HG03103 (cell line): ENCODE data around the gene ADAM19.

Experiments
- ATAC-seq: cut with Tn5 transposase; IDR thresholded peaks from one replicate; pipeline ENCODE4 v1.9.1; 2021; ENCODE audit warnings: low read depth; ENCODE audit not compliant: unreplicated experiment

Gene ADAM19

DNA sequence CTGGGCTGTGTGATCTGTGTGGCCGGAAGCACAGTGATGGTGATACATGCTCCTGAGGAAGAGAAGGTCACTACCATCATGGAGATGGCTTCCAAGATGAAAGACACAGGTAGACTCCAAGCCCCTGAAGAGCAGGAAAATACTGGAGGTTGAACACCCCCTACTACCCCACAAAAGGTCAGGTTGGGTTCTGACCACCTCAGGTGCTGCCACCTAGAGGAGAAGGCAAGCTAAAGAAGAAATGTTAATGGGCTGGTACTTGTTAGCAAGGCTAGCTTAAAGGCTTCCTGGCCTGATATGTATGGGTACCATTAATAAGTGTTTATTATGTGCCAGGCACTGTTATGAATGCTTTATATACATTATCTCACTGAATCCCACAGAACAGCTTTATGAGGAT is 103.9 kb downstream of the ADAM19 start:
- ATAC-seq = no peak

DNA sequence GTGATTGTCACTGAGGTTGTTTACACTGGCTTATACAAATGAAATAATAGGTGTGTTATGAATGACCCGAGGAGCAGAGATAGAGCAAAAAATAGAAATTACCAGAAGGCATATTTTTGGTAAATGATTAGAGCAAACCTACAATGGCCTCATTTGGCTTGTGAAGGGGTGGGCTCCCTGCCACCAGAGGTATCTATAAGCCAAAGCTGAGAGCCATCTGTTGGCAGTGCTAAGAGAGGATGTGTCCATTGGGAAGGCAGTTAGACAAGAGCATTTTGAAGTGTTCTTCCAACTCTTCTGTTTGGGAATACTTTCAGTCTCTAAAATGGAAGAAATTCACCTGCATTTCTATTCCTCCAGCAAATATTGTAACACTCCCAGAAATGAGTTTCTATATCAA is 104.9 kb downstream of the ADAM19 start:
- no peak for ATAC-seq

DNA sequence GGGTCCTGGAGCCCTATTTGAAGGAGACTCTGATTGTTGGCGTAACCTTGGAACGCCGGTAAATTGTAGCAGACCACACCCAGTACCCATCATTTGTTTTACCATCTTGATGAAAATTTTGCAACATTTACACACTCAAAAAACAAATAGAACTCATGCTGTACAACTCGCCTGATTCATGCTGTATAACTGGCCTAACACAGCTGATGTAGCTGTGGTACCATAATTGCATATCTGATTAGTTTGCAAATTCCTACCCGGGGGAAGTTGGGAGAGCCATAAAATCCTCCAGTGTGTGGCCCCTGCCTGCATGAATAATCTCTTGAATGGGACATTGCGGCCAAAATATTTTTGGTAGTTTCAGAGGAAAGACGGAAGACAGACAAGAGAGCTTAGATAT is 105.9 kb downstream of the ADAM19 start:
- no peak for ATAC-seq

DNA sequence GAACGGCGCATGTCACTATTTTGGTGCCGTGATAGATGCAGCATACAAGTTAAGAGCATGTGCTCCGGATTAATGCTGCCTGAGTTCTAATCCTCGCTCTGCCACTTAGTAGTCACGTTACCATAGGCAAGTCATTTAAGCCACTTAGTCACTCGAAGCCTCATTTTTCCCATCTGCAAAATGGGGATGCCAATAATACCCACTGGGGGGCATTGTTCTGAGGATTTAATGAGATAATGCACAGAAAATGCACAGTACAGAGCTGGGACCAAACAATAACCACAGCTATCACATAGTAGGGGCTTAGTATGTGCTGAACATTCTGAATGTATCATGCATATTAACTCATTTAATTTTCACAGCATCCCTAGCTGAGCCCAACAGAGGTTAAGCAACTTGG is 106.5 kb downstream of the ADAM19 start:
- no peak for ATAC-seq

DNA sequence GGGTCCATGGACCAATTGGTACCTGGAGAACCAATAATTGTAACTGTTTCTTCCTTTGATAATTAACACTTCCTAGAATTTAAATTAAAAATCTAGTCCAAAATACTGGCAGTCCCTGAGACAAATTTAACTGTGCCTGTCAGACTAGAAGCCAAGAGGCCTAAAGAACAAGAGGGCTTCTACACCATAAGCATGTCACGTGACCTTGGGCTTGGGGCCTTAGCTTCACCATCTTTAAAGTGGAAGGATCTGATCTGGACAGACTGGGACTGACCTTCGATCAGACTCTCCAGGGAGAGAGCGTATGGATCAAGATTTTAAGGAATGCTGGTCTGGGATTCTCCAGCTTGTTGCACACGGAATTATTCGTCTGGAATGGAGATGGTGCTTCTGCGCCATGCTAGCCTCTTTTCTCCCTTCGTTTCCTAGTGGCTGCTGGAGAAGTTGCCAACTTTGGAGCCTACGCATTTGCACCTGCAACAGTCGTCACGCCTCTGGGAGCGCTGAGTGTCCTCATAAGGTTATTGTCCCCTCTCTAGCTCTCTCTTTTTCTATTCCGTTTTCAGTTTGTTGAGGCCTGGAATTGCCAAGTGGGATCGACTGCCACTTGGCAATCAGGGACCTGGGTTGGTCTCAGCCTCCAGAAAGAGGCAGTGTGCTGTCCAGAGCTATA is 107.1 kb downstream of the ADAM19 start:
- ATAC-seq = no peak

DNA sequence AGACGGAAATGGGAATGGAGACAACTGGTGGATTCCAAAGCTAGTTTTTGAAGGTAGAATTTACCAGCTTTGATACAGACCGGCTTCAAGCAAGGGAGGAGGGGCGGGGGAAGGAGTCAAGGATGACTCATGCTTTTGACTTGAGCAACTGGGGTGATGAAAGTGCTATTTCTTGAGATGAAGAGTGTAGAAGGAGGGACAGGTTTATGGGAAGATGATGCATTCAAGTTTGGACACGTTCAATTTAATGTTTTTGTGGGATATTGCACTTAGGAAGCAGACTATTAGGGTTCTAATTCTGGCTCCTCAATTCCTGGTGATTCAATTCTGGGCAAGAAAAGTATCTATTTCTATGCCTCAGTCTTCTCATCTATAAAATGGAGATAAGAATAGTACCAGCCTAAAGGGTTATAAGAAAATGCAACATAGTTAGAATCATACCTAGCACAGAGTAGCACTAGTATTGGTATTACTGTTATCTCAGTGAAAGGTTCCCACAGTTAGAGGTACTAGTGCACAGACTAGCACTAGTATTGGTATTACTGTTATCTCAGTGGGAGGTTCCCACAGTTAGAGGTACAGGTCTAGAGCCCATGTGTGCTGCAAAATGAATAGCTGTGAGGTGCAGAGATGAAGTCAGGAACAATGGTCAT is 110.9 kb downstream of the ADAM19 start:
- ATAC-seq = peak; percentile 85

DNA sequence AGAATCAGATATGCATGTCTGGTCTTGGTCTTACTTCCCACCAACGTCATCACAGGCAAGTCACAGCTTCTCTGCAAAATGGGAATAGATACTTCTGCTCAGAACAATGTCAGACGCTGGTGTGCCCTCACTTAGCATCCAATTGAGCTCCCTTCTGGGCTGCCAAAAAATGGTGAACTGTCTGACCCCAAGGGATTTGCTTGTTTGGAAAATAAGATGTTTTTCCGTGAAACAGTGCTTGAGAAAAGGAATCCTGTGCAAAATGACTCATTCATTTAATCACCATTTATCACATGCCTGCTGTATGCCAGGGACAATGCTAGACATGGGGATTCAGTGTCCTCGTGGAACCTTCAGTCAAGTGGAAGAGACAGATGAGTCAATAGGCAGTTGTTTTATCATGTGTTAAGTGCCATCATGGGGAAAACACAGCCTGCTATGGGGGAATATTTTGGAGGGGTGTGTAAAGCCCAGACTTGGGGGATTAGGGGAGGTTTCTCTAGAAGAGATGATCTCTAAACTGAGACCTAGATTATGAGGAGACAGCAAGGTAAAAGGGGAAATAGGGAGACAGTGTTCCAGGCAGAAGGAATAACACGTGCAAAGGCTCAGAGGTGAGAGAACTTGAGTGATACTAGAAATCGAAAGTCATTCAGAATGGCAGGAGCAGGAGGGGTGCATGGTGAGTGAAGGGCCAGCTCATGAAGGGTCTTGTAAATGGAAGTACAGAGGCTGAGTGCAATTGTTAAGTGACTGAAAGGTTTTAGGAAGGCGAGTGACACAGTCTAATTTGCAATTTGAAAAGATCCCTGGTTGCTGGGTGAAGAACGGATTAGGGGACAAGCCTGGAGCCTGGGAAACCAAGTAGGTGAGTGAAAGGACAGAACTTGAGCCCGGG is 111.7 kb downstream of the ADAM19 start:
- no peak for ATAC-seq

DNA sequence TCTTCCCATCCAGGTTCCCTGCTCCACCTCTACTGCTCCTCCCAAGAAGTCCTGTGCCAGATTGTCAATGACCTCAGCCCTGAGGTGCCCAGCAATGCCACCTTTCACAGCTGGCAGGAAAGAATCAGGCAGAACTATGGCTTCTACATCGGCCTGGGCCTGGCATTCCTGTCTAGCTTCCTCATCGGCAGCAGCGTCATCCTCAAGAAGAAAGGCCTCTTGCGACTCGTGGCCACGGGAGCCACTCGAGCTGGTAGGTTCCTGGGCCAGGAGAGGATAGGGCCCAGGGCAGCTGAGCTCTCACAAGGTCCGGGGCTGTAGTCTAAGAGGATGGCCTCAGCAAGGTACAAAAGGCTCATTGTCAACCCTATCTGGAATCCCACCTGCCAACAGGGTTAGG is 112.5 kb downstream of the ADAM19 start:
- no peak for ATAC-seq

DNA sequence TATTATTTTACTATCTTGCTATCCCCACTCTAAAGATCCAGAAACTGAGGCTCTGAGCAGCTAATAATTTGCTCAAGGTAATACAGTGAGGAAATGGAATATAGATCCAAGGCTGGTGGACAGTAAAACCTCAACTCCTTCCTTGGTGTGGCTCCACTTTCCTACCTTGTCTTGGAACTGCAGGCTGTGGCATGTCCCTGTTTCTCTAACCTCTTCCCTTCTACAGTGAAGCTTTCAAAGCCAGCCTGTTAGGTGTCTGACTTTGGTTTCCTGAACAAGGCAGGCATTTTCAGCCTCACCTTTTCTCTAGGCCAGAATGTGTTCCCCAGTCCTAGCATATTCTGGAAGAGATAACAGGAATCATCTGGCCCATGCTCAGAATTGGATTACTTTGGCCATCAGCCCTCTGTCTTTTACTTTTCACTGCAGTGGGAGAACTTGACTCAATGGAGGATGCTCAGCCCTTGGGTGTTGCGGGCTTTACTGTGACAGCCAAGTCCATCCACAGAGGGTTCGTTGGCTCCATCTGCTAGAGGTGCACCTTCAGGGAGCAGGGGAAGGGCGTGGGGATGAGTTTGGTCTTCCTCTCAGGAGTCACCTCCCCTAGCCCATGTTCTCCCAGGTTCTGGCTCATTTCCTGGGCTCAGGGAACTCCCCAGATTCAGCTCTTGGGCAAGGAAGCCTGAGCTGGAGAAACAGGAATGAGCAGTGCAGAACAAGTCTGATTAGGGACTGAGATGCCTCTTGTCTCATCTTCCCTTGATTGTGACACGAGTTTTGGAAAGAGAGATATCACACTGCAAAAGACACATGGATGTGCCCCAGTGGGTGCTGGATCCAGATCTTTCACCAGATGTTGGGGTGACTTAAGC is 114.4 kb downstream of the ADAM19 start:
- no peak for ATAC-seq

DNA sequence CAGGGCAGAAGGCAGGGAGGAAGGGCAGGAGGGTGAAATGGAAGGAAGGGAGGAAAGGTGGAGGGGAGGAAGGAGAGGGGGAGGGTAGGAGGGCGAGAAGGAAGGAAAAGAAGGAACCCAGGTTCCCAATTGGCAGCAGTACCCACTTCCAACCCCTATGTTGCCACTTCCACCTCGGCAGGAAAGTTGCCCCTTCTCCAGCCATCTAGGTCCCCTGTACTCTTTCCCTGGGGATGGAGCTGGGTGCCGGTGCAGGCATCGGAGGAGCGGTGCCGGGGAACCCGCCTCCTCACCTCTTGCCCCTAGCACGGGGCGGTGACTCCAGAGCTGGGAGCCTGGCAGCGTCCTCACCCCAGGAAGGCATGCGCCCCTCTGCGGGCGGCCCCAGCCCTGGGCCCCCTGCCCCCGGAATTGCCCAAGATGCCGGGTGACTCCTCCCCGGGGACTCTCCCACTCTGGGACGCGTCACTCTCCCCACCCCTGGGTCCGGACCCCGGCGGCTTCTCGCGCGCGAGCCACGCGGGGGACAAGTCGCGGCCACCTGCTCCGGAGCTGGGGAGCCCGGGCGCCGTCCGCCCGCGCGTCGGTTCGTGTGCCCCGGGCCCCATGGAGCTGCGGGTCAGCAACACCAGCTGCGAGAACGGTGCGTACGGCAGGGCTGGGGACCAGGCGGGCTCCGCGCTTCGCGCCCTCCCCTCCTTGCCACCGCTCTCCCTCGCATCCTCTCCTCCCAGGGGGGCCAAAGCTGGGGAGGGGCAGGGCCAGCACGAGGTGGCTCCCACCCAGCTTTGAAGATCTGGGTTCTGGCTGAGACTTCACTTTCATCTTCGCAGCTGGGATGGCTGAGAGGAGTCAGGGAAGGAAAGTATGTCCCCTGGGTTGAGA is 115.6 kb downstream of the ADAM19 start, which contains the start of gene NIPAL4:
NIPAL4 (plus strand) TSS at position 499 of the 885 bp plus-strand sequence; CDS start at position 607, 108 bp downstream.
- no peak for ATAC-seq

DNA sequence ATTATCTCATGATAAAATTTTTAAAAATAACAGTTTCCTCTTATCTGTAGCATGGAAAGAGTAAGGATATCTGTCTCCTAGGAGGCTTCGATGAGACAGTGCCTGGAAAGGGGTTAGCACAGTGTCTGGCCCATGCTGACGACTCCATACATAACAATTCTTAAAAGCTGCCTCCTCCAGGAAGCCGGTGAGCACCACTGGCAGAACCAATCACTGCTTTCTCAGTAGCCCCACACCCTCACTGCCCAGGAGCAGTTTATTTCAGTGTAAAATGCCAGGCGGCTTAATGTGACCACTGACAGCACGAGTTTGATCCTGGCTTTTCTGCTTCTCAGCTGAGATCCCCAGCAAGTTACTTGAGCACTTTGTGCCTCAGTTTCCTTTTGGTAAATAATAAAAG is 116.7 kb downstream of the ADAM19 start:
- no peak for ATAC-seq

DNA sequence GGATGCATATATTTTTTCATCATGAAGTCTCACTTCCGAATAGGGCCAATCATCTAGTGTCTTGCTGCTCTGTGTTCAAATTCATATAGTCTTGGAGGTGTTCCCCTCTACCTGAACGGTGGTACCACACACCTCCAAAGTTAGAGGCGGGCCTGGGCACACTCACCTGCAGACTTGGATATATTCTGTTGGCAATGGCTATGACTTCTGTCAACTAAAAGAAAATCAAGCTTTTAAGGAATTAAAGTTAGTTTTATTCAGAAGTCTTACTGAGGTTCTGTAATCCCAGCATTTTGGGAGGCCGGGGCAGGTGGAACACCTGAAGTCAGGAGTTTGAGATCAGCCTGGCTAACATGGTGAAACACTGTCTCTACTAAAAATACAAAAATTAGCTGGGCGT is 118.2 kb downstream of the ADAM19 start:
- ATAC-seq = no peak

DNA sequence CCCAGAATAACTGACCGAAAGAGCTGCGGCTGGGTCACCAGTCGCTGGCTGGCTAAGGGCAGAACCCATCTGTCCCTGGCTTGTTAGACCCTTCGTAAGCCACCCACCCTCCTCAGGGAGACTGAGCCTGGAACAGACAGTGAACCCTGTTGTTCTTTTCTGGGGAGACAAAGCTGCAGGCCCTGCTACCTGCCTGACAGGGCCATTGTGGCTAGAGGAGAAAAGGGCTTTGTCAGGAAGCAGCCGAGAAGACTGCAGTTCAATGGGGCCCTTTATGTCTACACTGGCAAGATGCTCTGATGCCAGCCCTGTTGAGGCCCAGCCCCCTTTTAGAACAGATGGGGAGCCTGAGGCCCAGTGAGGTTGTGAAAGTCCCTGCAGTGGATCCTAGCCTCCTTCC is 119.3 kb downstream of the ADAM19 start:
- no peak for ATAC-seq

DNA sequence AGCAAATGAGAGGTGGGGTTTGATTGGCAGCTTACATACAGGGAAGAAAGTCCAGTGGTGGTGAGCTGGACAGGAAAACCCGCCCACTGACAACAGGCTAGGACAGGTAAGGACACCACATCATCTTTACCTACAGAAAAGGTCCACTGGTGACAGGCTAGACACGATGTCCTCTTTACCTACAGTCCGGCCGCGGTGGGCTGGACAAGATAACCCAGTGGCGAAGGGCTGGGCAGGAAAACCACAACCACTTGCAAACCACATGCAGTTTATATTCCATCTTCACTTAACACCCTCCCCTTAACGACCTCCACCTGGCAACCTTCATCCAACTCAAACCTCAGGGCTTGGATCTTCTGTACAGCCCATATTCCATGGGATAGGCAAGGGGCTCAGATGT is 120.5 kb downstream of the ADAM19 start:
- no peak for ATAC-seq

DNA sequence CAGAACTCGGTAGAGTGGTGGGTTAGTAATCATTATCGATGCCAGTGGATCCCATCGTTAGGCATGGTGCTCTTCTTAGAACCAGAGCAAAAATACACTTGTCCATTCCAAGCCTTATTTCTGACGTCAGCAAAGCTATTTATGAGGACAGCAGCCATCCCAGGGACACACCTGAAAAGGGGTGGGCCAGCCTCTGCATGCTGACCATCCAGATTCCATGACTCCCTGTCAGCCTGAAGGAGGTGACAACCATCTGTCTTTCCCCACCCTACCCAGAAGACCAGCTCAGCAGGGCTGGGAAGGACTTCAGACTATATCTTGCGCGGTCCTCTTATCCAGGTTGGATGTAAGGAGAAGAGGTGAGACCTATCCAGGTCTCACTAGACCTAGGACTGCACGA is 121.3 kb downstream of the ADAM19 start:
- no peak for ATAC-seq

DNA sequence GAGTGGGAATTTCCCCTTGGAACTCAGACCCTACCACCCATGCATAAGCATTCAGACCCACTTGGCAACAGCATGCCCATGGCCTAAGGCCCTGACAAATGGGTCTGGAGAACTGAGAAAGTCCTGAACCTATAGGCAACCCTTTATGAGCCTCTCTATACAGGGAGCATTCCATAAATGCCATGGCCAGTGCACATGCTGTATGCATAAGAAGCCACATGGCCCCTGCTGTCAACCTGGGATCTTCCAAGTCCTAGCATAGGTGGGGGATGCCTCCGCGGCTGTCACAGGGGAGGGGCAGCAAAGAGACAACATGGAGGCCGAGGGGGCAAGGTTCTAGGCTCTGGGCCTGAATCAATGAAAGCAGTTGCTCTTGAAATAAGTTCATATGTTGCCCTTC is 123.8 kb downstream of the ADAM19 start:
- ATAC-seq = no peak

DNA sequence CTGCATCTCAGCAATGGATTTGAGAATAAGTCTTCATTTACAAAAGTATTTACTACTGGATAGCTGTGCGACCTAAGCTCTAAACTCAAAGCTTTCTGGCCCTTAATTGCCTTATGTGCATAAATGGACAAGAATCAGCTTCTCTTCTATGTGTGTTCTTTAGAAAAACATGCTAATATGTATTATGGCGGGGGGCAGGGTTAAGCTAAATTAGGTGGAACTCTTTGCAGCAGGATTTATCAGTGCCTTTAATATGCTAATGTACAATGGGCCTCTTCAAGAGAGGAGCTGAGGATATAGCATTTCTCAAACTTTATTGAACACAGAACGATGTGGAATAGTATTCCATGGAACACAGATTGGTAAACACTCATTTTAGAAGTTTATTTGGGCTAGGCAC is 125.6 kb downstream of the ADAM19 start:
- no peak for ATAC-seq

DNA sequence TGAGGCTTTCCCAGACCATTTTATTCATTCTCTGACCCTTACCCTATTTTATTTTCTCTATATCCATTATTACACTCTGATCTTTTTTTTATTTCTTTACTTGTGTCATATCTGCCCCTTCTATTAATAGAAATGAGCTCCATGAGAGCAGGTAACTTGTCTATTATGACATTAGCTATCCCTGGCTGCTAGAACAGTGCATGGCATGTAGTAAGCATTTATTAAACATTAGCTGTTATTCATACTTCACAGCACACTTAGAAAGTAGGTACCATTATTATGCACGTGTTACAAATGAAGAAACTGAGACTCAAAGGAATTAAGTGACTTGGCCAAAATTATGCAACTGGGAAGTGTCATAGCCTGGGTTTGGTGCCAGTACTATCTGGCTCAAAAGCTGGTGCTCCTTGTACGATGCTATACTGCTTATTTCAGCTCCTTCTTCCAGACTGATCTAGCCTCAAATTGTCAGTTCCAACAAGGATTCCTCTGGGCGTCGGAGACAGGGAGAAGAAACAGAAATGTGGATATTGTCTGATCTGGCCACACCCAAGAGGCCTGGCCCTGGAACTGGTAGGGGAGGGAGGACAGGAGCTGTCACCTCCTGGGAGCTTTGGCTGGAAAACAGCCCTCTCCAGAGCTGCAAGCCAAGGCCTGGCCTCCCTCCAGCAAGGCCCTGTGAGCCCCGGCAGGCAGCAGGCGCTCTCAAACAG is 126.4 kb downstream of the ADAM19 start:
- no peak for ATAC-seq

DNA sequence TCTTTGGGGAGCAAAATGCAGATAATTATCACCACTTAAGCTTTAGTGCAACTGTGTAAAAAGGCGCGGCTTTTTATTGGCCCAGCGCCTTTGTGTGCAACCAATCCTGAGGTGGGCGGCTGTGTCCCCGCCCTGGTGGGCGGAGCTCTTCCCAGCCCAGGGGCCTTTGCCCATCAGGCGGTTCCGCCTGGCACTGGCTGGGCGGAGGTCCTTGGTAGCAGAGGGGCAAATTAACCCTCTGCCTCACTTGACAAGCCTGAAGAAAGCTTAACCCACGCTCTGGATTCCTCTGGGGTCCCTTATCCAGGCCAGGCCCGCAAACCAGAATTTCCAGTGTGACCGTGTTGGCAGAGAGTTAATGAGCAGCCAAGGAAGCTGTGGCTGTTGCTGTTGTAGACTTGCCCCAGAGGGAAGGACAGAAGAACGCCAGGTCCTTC is 128.4 kb downstream of the ADAM19 start:
- no peak for ATAC-seq
